Mucosa of stomach (tissue), 1 donor: Measurements from ENCODE around the gene TNFSF12.
A peak's percentile ranks its signal among the peaks of the same experiment; 100 is the strongest.

Experiments
- H3K27me3 ChIP-seq: one replicate; pipeline ENCODE4 v1.7.0; 2013; ENCODE audit warnings: mild to moderate bottlenecking, low read length; ENCODE audit not compliant: control insufficient read depth, insufficient read depth
- H3K36me3 ChIP-seq: one replicate; pipeline ENCODE4 v1.7.0; 2013; ENCODE audit warnings: low read length; ENCODE audit not compliant: control insufficient read depth, insufficient read depth
- H3K4me1 ChIP-seq: one replicate; pipeline ENCODE4 v1.7.0; 2013; ENCODE audit warnings: mild to moderate bottlenecking, low read length; ENCODE audit not compliant: control insufficient read depth, insufficient read depth
- H3K4me3 ChIP-seq: one replicate; pipeline ENCODE4 v1.7.0; 2013; ENCODE audit warnings: low read length
- H3K9ac ChIP-seq: one replicate; pipeline ENCODE4 v1.7.0; 2013; ENCODE audit warnings: mild to moderate bottlenecking, low read length, moderate library complexity
- H3K9me3 ChIP-seq: one replicate; pipeline ENCODE4 v1.7.0; 2013; ENCODE audit warnings: mild to moderate bottlenecking, low read length, moderate library complexity; ENCODE audit not compliant: control insufficient read depth
- donor health status: Pancreatic carcinoma.

TNFSF12 gene

GRCh38 chr17:7551396-7551795, 2.5 kb downstream of the TNFSF12 start:
- H3K36me3 ChIP-seq = no peaks in the 10 kb centered on the region
- no peak overlapping the region for H3K4me3 ChIP-seq
- no peaks in the 10 kb centered on the region for H3K27me3 ChIP-seq
- H3K9ac ChIP-seq = no peak overlapping the region
- H3K4me1 ChIP-seq = peaks cover 20% of the 10 kb centered on the region
- H3K9me3 ChIP-seq = no peaks in the 10 kb centered on the region

- Histone ChIP-seq H3K4me1 (peaks cover 32% of the 10 kb centered on the region), H3K4me3 (no peak overlapping the region), H3K9me3 (no peaks in the 10 kb centered on the region)
Measured at GRCh38 chr17:7552621-7553051, 3.8 kb downstream of the TNFSF12 start.

GRCh38 chr17:7553356-7553755, 4.5 kb downstream of the TNFSF12 start:
- Histone ChIP-seq H3K9ac (no peak overlapping the region), H3K4me1 (peaks cover 34% of the 10 kb centered on the region), H3K9me3 (no peaks in the 10 kb centered on the region), H3K27me3 (no peaks in the 10 kb centered on the region), H3K4me3 (no peak overlapping the region), H3K36me3 (no peaks in the 10 kb centered on the region)

More at GRCh38 chr17:7552621-7553051, 3.8 kb downstream of the TNFSF12 start:
- Histone ChIP-seq H3K9ac (no peak overlapping the region), H3K27me3 (no peaks in the 10 kb centered on the region), H3K36me3 (no peaks in the 10 kb centered on the region)

GRCh38 chr17:7555320-7555948, 6.6 kb downstream of the TNFSF12 start:
- Histone ChIP-seq H3K36me3 (no peaks in the 10 kb centered on the region), H3K27me3 (no peaks in the 10 kb centered on the region), H3K4me1 (peaks cover 38% of the 10 kb centered on the region), H3K9ac (no peak overlapping the region), H3K9me3 (no peaks in the 10 kb centered on the region), H3K4me3 (no peak overlapping the region)

GRCh38 chr17:7556627-7557026, 7.8 kb downstream of the TNFSF12 start:
- Histone ChIP-seq H3K27me3 (no peaks in the 10 kb centered on the region), H3K36me3 (no peaks in the 10 kb centered on the region), H3K4me1 (peaks cover 48% of the 10 kb centered on the region), H3K9ac (peak overlapping the region; percentile 98), H3K9me3 (no peaks in the 10 kb centered on the region), H3K4me3 (no peak overlapping the region)

GRCh38 chr17:7557147-7557764, 8.4 kb downstream of the TNFSF12 start:
- Histone ChIP-seq H3K9me3 (no peaks in the 10 kb centered on the region), H3K4me1 (peaks cover 49% of the 10 kb centered on the region), H3K27me3 (no peaks in the 10 kb centered on the region)

GRCh38 chr17:7557775-7558543, 9.1 kb downstream of the TNFSF12 start:
- H3K27me3 ChIP-seq = no peaks in the 10 kb centered on the region
- H3K4me1 ChIP-seq = peaks cover 56% of the 10 kb centered on the region
- H3K36me3 ChIP-seq = no peaks in the 10 kb centered on the region
- no peaks in the 10 kb centered on the region for H3K9me3 ChIP-seq
- H3K4me3 ChIP-seq = peak overlapping the region; percentile 77
- H3K9ac ChIP-seq = peak overlapping the region; percentile 98

More at GRCh38 chr17:7557147-7557764, 8.4 kb downstream of the TNFSF12 start:
- Histone ChIP-seq H3K4me3 (no peak overlapping the region), H3K36me3 (no peaks in the 10 kb centered on the region), H3K9ac (peak overlapping the region; percentile 98)

- no peaks in the 10 kb centered on the region for H3K27me3 ChIP-seq
- peaks cover 62% of the 10 kb centered on the region for H3K4me1 ChIP-seq
- H3K9ac ChIP-seq = peak within 1 kb of the TSS; percentile 98
- peak within 1 kb of the TSS; percentile 77 for H3K4me3 ChIP-seq
- peaks cover under 1% of the 10 kb centered on the region for H3K36me3 ChIP-seq
- no peaks in the 10 kb centered on the region for H3K9me3 ChIP-seq
Measured at GRCh38 chr17:7558544-7559319, 9.9 kb downstream of the TNFSF12 start, which contains the start of gene TNFSF13. Gene TNFSF13, plus strand, starts transcription at chr17:7558750. Its CDS starts 290 bp downstream, at chr17:7559040.

- Histone ChIP-seq H3K9me3 (no peaks in the 10 kb centered on the region), H3K27me3 (no peaks in the 10 kb centered on the region), H3K4me3 (peak overlapping the region; percentile 77), H3K9ac (peak overlapping the region; percentile 98), H3K4me1 (peaks cover 62% of the 10 kb centered on the region), H3K36me3 (peaks cover 3% of the 10 kb centered on the region)
Measured at GRCh38 chr17:7559320-7560171, 10.7 kb downstream of the TNFSF12 start.

- Histone ChIP-seq H3K4me1 (peaks cover 62% of the 10 kb centered on the region), H3K4me3 (peak overlapping the region; percentile 77), H3K9ac (peak overlapping the region; percentile 98)
Measured at GRCh38 chr17:7560172-7561027, 11.5 kb downstream of the TNFSF12 start.

More at GRCh38 chr17:7560172-7561027, 11.5 kb downstream of the TNFSF12 start:
- Histone ChIP-seq H3K9me3 (no peaks in the 10 kb centered on the region), H3K27me3 (no peaks in the 10 kb centered on the region), H3K36me3 (peaks cover 11% of the 10 kb centered on the region)
